H1 (cell line): ENCODE measurements around the gene VEPH1. TPM values are rescaled to one million over a fixed set of nuclear protein-coding genes. Genes with fewer than 3 reads are reported as not detected.
A peak's percentile ranks its signal among the peaks of the same experiment; 100 is the strongest.

Experiments used
- CTCF ChIA-PET: fragments of 300-600 bp; sonication (Branson Sonifier 250); formaldehyde crosslinking; loops from one replicate; lab custom pipeline; 2021; ENCODE audit not compliant: partially characterized antibody; lab: Charles Lee
- POLR2A ChIA-PET: fragments of 300-600 bp; sonication (Branson Sonifier 250); formaldehyde crosslinking; loops from one replicate; lab custom pipeline; 2021; ENCODE audit warnings: inconsistent platforms; ENCODE audit not compliant: partially characterized antibody; lab: Charles Lee
- DNase-seq, 2 experiments: peaks; one replicate each; pipeline versions ENCODE4 v3.0.0 to v3.0.0-alpha.2; 2010 to 2022; ENCODE audit warnings: low spot score in 2 of 2, low read depth in 1 of 2, mixed read lengths in 1 of 2
- FAIRE-seq: peaks from 2 replicates; lab custom pipeline; 2011; peaks lifted over from hg19 to GRCh38; lab: Jason Lieb, UNC
- H2AFZ ChIP-seq: 2 replicates; pipeline ENCODE4 v1.8.1; 2012; ENCODE audit warnings: low read length, inconsistent platforms
- H2AK5ac ChIP-seq: 2 replicates; pipeline ENCODE4 v1.6.1; 2013; ENCODE audit warnings: low read depth, low read length
- H2BK120ac ChIP-seq: replicated peaks from 2 replicates; pipeline ENCODE3; 2013; ENCODE audit warnings: low read depth, low read length, inconsistent platforms
- H2BK12ac ChIP-seq: 2 replicates; pipeline ENCODE4 v1.6.1; 2013; ENCODE audit warnings: low read depth, low read length
- H2BK15ac ChIP-seq: 2 replicates; pipeline ENCODE4 v1.6.1; 2013; ENCODE audit warnings: low read length
- H2BK20ac ChIP-seq: 2 replicates; pipeline ENCODE4 v1.6.1; 2013; ENCODE audit warnings: low read length
- H2BK5ac ChIP-seq: 2 replicates; pipeline ENCODE4 v1.6.1; 2013; ENCODE audit warnings: low read depth, low read length
- H3K14ac ChIP-seq: 2 replicates; pipeline ENCODE4 v1.6.1; 2013; ENCODE audit warnings: inconsistent platforms; ENCODE audit not compliant: insufficient read length
- H3K18ac ChIP-seq: 2 replicates; pipeline ENCODE4 v1.6.1; 2013; ENCODE audit warnings: low read length; ENCODE audit errors: extremely low read depth
- H3K23ac ChIP-seq: 2 replicates; pipeline ENCODE4 v1.6.1; 2013; ENCODE audit warnings: inconsistent platforms; ENCODE audit not compliant: insufficient read length
- H3K23me2 ChIP-seq: 2 replicates; pipeline ENCODE4 v1.6.1; 2013; ENCODE audit warnings: low read depth, low read length
- H3K27ac ChIP-seq: 2 replicates; pipeline ENCODE4 v1.6.1; 2011; ENCODE audit warnings: low read depth, low read length, inconsistent platforms
- H3K27me3 ChIP-seq, 4 experiments: replicated peaks in 1 of 4; 1 replicate in 1 of 4; 2 replicates in 3 of 4; pipeline versions ENCODE4 v1.6.1 to v1.8.1; 2011 to 2013; ENCODE audit warnings: low read length in 3 of 4, mild to moderate bottlenecking in 3 of 4, inconsistent platforms in 2 of 4, mixed read lengths in 2 of 4, moderate library complexity in 1 of 4; ENCODE audit not compliant: control insufficient read depth in 3 of 4, insufficient read depth in 3 of 4; ENCODE audit errors: extremely low read depth in 1 of 4
- H3K36me3 ChIP-seq, 4 experiments: 2 replicates each; pipeline versions ENCODE4 v1.6.1 to v1.8.1; 2011 to 2013; ENCODE audit warnings: mild to moderate bottlenecking in 4 of 4, low read length in 3 of 4, moderate library complexity in 2 of 4, control low read depth in 1 of 4, inconsistent platforms in 1 of 4; ENCODE audit not compliant: insufficient read depth in 4 of 4, control insufficient read depth in 2 of 4
- H3K4ac ChIP-seq: replicated peaks from 2 replicates; pipeline ENCODE3; 2013; ENCODE audit warnings: low read length, low read depth, mixed read lengths, inconsistent platforms; ENCODE audit not compliant: insufficient read length
- H3K4me1 ChIP-seq, 4 experiments: replicated peaks in 1 of 4; 1 replicate in 1 of 4; 2 replicates in 3 of 4; pipeline versions ENCODE4 v1.6.1 to v1.8.1; 2011 to 2013; ENCODE audit warnings: low read length in 3 of 4, inconsistent platforms in 2 of 4, mixed read lengths in 1 of 4; ENCODE audit not compliant: insufficient read depth in 4 of 4, control insufficient read depth in 3 of 4
- H3K4me2 ChIP-seq, 2 experiments: 2 replicates each; pipeline versions ENCODE4 v1.6.1 to v1.8.1; 2011 to 2013; ENCODE audit warnings: low read depth in 2 of 2, low read length in 2 of 2, control low read depth in 1 of 2, inconsistent platforms in 1 of 2, mild to moderate bottlenecking in 1 of 2; ENCODE audit not compliant: insufficient read depth in 1 of 2
- H3K4me3 ChIP-seq, 4 experiments: fragments of 200-600, 300-600 bp in 1 of 4; sonication (generic), shearing (Covaris generic), sonication (Bioruptor Twin) in 1 of 4; 2 replicates each; pipeline versions ENCODE4 v1.5.1 to v1.8.1; 2011 to 2016; ENCODE audit warnings: low read length in 4 of 4, low read depth in 3 of 4, control low read depth in 2 of 4, inconsistent platforms in 2 of 4, mild to moderate bottlenecking in 2 of 4, mixed read lengths in 1 of 4, moderate library complexity in 1 of 4; ENCODE audit not compliant: insufficient read depth in 2 of 4; ENCODE audit errors: extremely low read depth in 1 of 4
- H3K56ac ChIP-seq: replicated peaks from 2 replicates; pipeline ENCODE3; 2013; ENCODE audit warnings: low read depth, mild to moderate bottlenecking, mixed read lengths, low read length, inconsistent platforms; ENCODE audit not compliant: insufficient read length
- H3K79me1 ChIP-seq: 2 replicates; pipeline ENCODE4 v1.6.1; 2013; ENCODE audit warnings: low read depth, low read length, control low read depth
- H3K79me2 ChIP-seq, 2 experiments: 2 replicates each; pipeline versions ENCODE4 v1.6.1 to v1.8.1; 2012 to 2013; ENCODE audit warnings: low read length in 2 of 2, mild to moderate bottlenecking in 2 of 2, inconsistent platforms in 1 of 2; ENCODE audit not compliant: insufficient read depth in 2 of 2, control insufficient read depth in 1 of 2
- H3K9ac ChIP-seq, 4 experiments: replicated peaks in 1 of 4; 1 replicate in 1 of 4; 2 replicates in 3 of 4; pipeline versions ENCODE4 v1.6.1 to v1.8.1; 2011 to 2013; ENCODE audit warnings: low read depth in 3 of 4, low read length in 3 of 4, control low read depth in 2 of 4, mild to moderate bottlenecking in 2 of 4, moderate library complexity in 2 of 4, inconsistent platforms in 1 of 4; ENCODE audit errors: extremely low read depth in 1 of 4
- H3K9me3 ChIP-seq, 2 experiments: 2 replicates each; pipeline versions ENCODE4 v1.6.1 to v1.8.1; 2012 to 2013; ENCODE audit warnings: mild to moderate bottlenecking in 2 of 2, moderate library complexity in 2 of 2, control low read depth in 1 of 2, inconsistent platforms in 1 of 2, low read depth in 1 of 2, low read length in 1 of 2, mixed read lengths in 1 of 2; ENCODE audit not compliant: insufficient read depth in 2 of 2
- H4K20me1 ChIP-seq, 2 experiments: replicated peaks in 1 of 2; 2 replicates each; pipeline versions ENCODE3 to v1.8.1; 2011 to 2013; ENCODE audit warnings: inconsistent platforms in 2 of 2, low read length in 2 of 2, mild to moderate bottlenecking in 1 of 2; ENCODE audit not compliant: insufficient read depth in 2 of 2, control insufficient read depth in 1 of 2
- H4K5ac ChIP-seq: 2 replicates; pipeline ENCODE4 v1.6.1; 2013; ENCODE audit warnings: low read length, low read depth, mixed read lengths, inconsistent platforms; ENCODE audit not compliant: insufficient read length
- H4K8ac ChIP-seq: 2 replicates; pipeline ENCODE4 v1.8.0; 2013; ENCODE audit warnings: mild to moderate bottlenecking, moderate library complexity, low read length, inconsistent platforms; ENCODE audit not compliant: insufficient read depth; ENCODE audit errors: extremely low read depth
- H4K91ac ChIP-seq: replicated peaks from 2 replicates; pipeline ENCODE3; 2013; ENCODE audit warnings: low read length, mixed read lengths, inconsistent platforms; ENCODE audit not compliant: insufficient read length
- BACH1 ChIP-seq: IDR thresholded peaks from 2 replicates; pipeline ENCODE4 v1.6.1; 2012; ENCODE audit warnings: low read length, improper control_type of control experiment
- EGR1 ChIP-seq: IDR thresholded peaks from 2 replicates; pipeline ENCODE4 v1.6.1; 2011; ENCODE audit warnings: low read depth, low read length, borderline replicate concordance
- POU5F1 ChIP-seq: IDR thresholded peaks from 2 replicates; pipeline ENCODE4 v1.6.1; 2011; ENCODE audit warnings: low read depth, mild to moderate bottlenecking, low read length, moderate library complexity
- SIN3A ChIP-seq, 2 experiments: IDR thresholded peaks in 1 of 2; conservative IDR thresholded peaks in 1 of 2; 2 replicates each; pipeline ENCODE4 v1.6.1; 2011 to 2012; ENCODE audit warnings: low read length in 2 of 2, improper control_type of control experiment in 1 of 2, low read depth in 1 of 2, mild to moderate bottlenecking in 1 of 2
- SP2 ChIP-seq: IDR thresholded peaks from 2 replicates; pipeline ENCODE4 v1.6.1; 2012; ENCODE audit warnings: mild to moderate bottlenecking, low read length, inconsistent platforms
- WGBS, 2 experiments: shearing (Covaris generic) in 1 of 2; methylation state at CpG; one replicate each; pipeline versions ENCODE4 v1.1.6 to v1.1.7; 2013 to 2015; ENCODE audit warnings: low lambda C conversion rate in 2 of 2, mixed read lengths in 2 of 2, inconsistent platforms in 1 of 2, low coverage in 1 of 2, missing lambda C conversion rate in 1 of 2; ENCODE audit not compliant: insufficient replicate concordance in 2 of 2, insufficient coverage in 1 of 2, insufficient read length in 1 of 2; ENCODE audit errors: extremely low coverage in 1 of 2, missing lambda C conversion rate in 1 of 2; 5-methylcytosine and 5-hydroxymethylcytosine counted together
- polyA plus RNA-seq, 7 experiments: library from polyadenylated mRNA; depleted of rRNA in 3 of 7; stranded (reverse) in 5 of 7; unstranded in 2 of 7; fragments of >200 nt in 5 of 7; fragments of 200-250 nt in 2 of 7; gene quantifications; 1 replicate in 5 of 7; 2 replicates in 1 of 7; 4 replicates in 1 of 7; pipeline versions ENCODE4 v1.2.1 to v1.2.3, GENCODE V29; 2011 to 2013; ENCODE audit warnings: missing spikeins in 2 of 7, mixed read lengths in 2 of 7
- total RNA-seq: library from RNA; stranded (reverse); fragmentation: NEBNext Ultra II Directional; extraction: Animal tissue kit (Norgen Biotek cat#: 25700); gene quantifications from 2 replicates; pipeline ENCODE4 v1.2.1, GENCODE V29; 2021

Gene VEPH1
- total and polyA plus RNA-seq, 2 of the 8 experiments (the other 6 are each of a cell fraction or from before 2014, with no cell fraction given): 12.0 to 18.3 TPM

DNA sequence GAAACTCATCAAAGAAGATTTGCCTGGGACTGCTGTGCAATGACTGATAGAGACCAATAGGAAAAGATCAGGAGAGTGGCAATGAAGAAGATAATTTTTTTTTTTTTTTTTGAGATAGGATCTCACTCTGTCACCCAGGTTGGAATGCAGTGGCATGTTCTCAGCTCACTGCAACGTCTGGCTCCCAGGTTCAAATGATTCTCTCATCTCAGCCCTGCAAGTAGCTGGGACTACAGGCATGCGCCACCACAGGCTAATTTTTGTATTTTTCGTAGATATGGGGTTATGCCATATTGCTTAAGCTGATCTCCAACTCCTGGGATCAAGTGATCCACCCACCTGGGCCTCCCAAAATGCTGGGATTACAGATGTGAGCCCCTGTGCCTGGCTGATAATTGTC, 226.4 kb downstream of the VEPH1 start:
- Histone ChIP-seq H2BK15ac (no peak overlapping the region), H2AFZ (no peak overlapping the region), H2AK5ac (no peak overlapping the region), H4K8ac (no peak overlapping the region), H3K4ac (no peak overlapping the region), H3K18ac (no peak overlapping the region), H3K23me2 (no peaks in the 10 kb centered on the region; the same call in 1 of the 2 replicates), H3K14ac (no peak overlapping the region), H3K4me3 (no peak overlapping the region), H3K56ac (no peak overlapping the region), H2BK5ac (no peak overlapping the region), H3K27ac (no peak overlapping the region), H3K79me2 (no peaks in the 10 kb centered on the region), H3K79me1 (no peaks in the 10 kb centered on the region), H2BK12ac (peak overlapping the region; percentile 21; the same call in 1 of the 2 replicates), H3K4me1 (peaks cover 0 to 5% (median 2%) of the 10 kb centered on the region in 4 experiments; a peak in 2 of 7 replicates), H3K9ac (no peak overlapping the region), H3K4me2 (no peak overlapping the region), H2BK20ac (no peak overlapping the region; the same call in 1 of the 2 replicates), H4K5ac (no peak overlapping the region), H4K91ac (no peak overlapping the region), H4K20me1 (no peaks in the 10 kb centered on the region), H3K36me3 (no peaks in the 10 kb centered on the region), H3K9me3 (no peaks in the 10 kb centered on the region), H3K27me3 (no peaks in the 10 kb centered on the region), H2BK120ac (no peak overlapping the region), H3K23ac (no peak overlapping the region)
- FAIRE-seq: no peak
- ChIA-PET CTCF (no interaction called here), POLR2A (no interaction called here)
- 73% methylated on average over 3 of the region's 3 CpGs; no CpG with 5 or more reads in 1 of the 2 experiments for WGBS, 2 experiments
- no peak for DNase-seq
- no peak for TF ChIP-seq POU5F1
- no peak for TF ChIP-seq BACH1
- no peak for TF ChIP-seq SP2
- TF ChIP-seq SIN3A (conservative IDR thresholded peaks at IDR 0.05 in 1 of 2, IDR thresholded peaks at IDR 0.05 in 1 of 2; ENCODE audit: low read depth in 1 of 2, low read length in 2 of 2): no peak
- TF ChIP-seq EGR1: no peak
